ENCODE data around the gene SF3A2. TPM values are rescaled to one million over a fixed set of nuclear protein-coding genes. Genes with fewer than 3 reads are reported as not detected.

The SF3A2 gene
- total and polyA plus RNA-seq, 2 experiments from 2014 or later = 67.7 to 128 TPM

- TF ChIP-seq ZNF114 (CRISPR knock-in tag; IDR thresholded peaks at IDR 0.05) (no peak), STAT1 (IDR thresholded peaks at IDR 0.05; ENCODE audit: unreplicated experiment) (no peak), POLR2AphosphoS5 (IDR thresholded peaks at IDR 0.05; ENCODE audit: low read depth) (no peak), ZNF462 (CRISPR knock-in tag; IDR thresholded peaks at IDR 0.05) (no peak), NANOG (IDR thresholded peaks at IDR 0.05; ENCODE audit: borderline replicate concordance) (no peak)
Measured at GRCh38 chr19:2283835-2284507, 47.3 kb downstream of the SF3A2 start (continued).

- no peaks in the 10 kb centered on the region for H3K9me2 ChIP-seq (ENCODE audit: insufficient read depth)
- H3K4me1 ChIP-seq (ENCODE audit: insufficient read depth) = no peaks in the 10 kb centered on the region
- no peak for ATAC-seq
- Mint-ChIP-seq H3K9me3 (peaks cover 4% of the 10 kb centered on the region; the same call in 1 of the 3 replicates), H3K27ac (no peak overlapping the region), H3K27me3 (ENCODE audit: insufficient read depth, low read depth, poor library complexity) (peaks cover 48% of the 10 kb centered on the region), H3K4me1 (peaks cover 14% of the 10 kb centered on the region), H3K36me3 (ENCODE audit: low read depth) (no peaks in the 10 kb centered on the region; the same call in 2 of the 3 replicates), H3K4me3 (no peak overlapping the region; the same call in 2 of the 3 replicates)
- H3K27ac ChIP-seq (ENCODE audit: low read depth) = no peak overlapping the region
- no peak for DNase-seq (ENCODE audit: low spot score)
- H3K4me3 ChIP-seq = no peak overlapping the region
- no peaks in the 10 kb centered on the region for H3K36me3 ChIP-seq (ENCODE audit: insufficient read depth)
- no peaks in the 10 kb centered on the region for H4K20me1 ChIP-seq (replicated peaks; ENCODE audit: insufficient read depth)
- peaks cover 63% of the 10 kb centered on the region for H3K27me3 ChIP-seq (ENCODE audit: insufficient read depth)
- no peaks in the 10 kb centered on the region for H3K79me2 ChIP-seq (replicated peaks; ENCODE audit: insufficient read depth)
- H3K4me2 ChIP-seq = no peak overlapping the region
- peaks cover 7% of the 10 kb centered on the region; the same call in 1 of the 2 replicates for H3F3A ChIP-seq (replicated peaks; ENCODE audit: low read depth)
- H2AFZ ChIP-seq = no peak overlapping the region
- TF ChIP-seq REST (IDR thresholded peaks at IDR 0.05; ENCODE audit: unreplicated experiment) = no peak
- TF ChIP-seq JUNB (IDR thresholded peaks at IDR 0.05; ENCODE audit: unreplicated experiment) = no peak
- TF ChIP-seq NANOG (IDR thresholded peaks at IDR 0.05; ENCODE audit: borderline replicate concordance) = no peak
- no peak for TF ChIP-seq ETS1 (IDR thresholded peaks at IDR 0.05)
- TF ChIP-seq CREB1 (CRISPR knock-in tag; IDR thresholded peaks at IDR 0.05; ENCODE audit: low read depth) = no peak
- no peak for TF ChIP-seq EZH2phosphoT487 (IDR thresholded peaks at IDR 0.05; ENCODE audit: unreplicated experiment)
- no peak for TF ChIP-seq ZNF331 (CRISPR knock-in tag; IDR thresholded peaks at IDR 0.05; ENCODE audit: low read depth)
- TF ChIP-seq POLR2AphosphoS5 (IDR thresholded peaks at IDR 0.05; ENCODE audit: low read depth) = no peak
- TF ChIP-seq STAT1 (IDR thresholded peaks at IDR 0.05; ENCODE audit: unreplicated experiment) = no peak
Measured at GRCh38 chr19:2286402-2287140, 49.9 kb downstream of the SF3A2 start.

Data from GM23338 (cell line).